22Rv1 (cell line): ENCODE results near the gene COG5.

Experiments used
- ZFX ChIP-seq: fragments of 450-650 bp; IDR thresholded peaks from 2 replicates; pipeline ENCODE4 v1.6.1; 2017; ENCODE audit warnings: antibody characterized with exemption, borderline replicate concordance
- TF ChIP-seq, protein P1 (sequence below): fragments of 450-650 bp; IDR thresholded peaks from 2 replicates; pipeline ENCODE4 v1.5.1; 2017; ENCODE audit warnings: mild to moderate bottlenecking

DNA sequence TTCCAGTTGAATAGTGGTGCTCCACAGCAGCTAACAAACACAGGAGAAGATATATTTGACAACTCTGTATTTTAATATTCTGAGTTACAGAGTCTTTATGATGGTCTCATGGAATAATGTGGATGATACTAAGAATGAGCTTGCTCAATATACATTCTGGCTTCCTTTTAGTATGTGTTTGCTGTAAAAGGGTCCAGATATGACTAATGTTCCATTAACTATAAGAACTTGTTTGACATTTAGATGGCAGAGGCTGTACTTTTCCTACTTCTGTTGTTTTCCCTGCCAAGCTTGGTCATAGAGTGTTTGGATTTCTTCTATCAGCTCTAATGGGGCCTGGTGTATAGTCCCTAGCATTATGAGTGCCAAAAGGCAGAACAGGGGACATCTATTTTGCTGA, 155.4 kb downstream of the COG5 start:
- TF ChIP-seq, protein P1, sequence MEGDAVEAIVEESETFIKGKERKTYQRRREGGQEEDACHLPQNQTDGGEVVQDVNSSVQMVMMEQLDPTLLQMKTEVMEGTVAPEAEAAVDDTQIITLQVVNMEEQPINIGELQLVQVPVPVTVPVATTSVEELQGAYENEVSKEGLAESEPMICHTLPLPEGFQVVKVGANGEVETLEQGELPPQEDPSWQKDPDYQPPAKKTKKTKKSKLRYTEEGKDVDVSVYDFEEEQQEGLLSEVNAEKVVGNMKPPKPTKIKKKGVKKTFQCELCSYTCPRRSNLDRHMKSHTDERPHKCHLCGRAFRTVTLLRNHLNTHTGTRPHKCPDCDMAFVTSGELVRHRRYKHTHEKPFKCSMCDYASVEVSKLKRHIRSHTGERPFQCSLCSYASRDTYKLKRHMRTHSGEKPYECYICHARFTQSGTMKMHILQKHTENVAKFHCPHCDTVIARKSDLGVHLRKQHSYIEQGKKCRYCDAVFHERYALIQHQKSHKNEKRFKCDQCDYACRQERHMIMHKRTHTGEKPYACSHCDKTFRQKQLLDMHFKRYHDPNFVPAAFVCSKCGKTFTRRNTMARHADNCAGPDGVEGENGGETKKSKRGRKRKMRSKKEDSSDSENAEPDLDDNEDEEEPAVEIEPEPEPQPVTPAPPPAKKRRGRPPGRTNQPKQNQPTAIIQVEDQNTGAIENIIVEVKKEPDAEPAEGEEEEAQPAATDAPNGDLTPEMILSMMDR: no peak
- TF ChIP-seq ZFX: no peak
